HepG2 (cell line): ENCODE data around the gene PYGL. TPM values are rescaled to one million over a fixed set of nuclear protein-coding genes. Genes with fewer than 3 reads are reported as not detected.

Source experiments
- ATAC-seq: fragments of 200-7000 bp; cut with Tn5 transposase; 3 replicates; pipeline ENCODE4 v1.9.1; 2020; ENCODE audit warnings: mild to moderate bottlenecking, moderate library complexity
- BruUV-seq: library from RNA; stranded (reverse); fragments of 400-500 nt; replicated peaks from 2 replicates; lab custom pipeline; 2021; lab: Mats Ljungman, UMichigan
- CTCF ChIA-PET: fragments of 300-600 bp; formaldehyde crosslinking; extraction: SDS; loops from one replicate; lab custom pipeline; 2021; ENCODE audit warnings: low total read pairs, inconsistent platforms, low intra/inter-chr PET ratio; lab: Yijun Ruan, JAX
- POLR2A ChIA-PET: fragments of 350-600 bp; sonication (Branson Sonifier 250); formaldehyde crosslinking; loops from one replicate; lab custom pipeline; 2020; ENCODE audit warnings: antibody characterized with exemption, inconsistent platforms; lab: Yijun Ruan, JAX
- DNase-seq: peaks from one replicate; pipeline ENCODE4 v3.0.0-alpha.2; 2015; ENCODE audit warnings: low spot score
- FAIRE-seq: peaks from 3 replicates; lab custom pipeline; 2011; peaks lifted over from hg19 to GRCh38; lab: Jason Lieb, UNC
- H2AFZ ChIP-seq: one replicate; pipeline ENCODE4 v1.6.1; 2011; ENCODE audit warnings: low read length, inconsistent platforms
- H3K27ac ChIP-seq: fragments of 300-600 bp; 3 replicates; pipeline ENCODE4 v1.8.0; 2011; ENCODE audit warnings: mixed run types, mild to moderate bottlenecking, mixed read lengths, low read length, inconsistent platforms; ENCODE audit not compliant: insufficient read depth; ENCODE audit errors: extremely low read length
- H3K27me3 ChIP-seq, 2 experiments: fragments of 200-600 bp in 1 of 2; 2 replicates in 1 of 2; 3 replicates in 1 of 2; pipeline versions ENCODE4 v1.6.0 to v1.8.0; 2011; ENCODE audit warnings: low read length in 2 of 2, mild to moderate bottlenecking in 2 of 2, moderate library complexity in 2 of 2, inconsistent platforms in 1 of 2; ENCODE audit not compliant: insufficient read depth in 2 of 2, control insufficient read depth in 1 of 2
- H3K36me3 ChIP-seq, 2 experiments: fragments of 200-600 bp in 1 of 2; replicated peaks in 1 of 2; 2 replicates in 1 of 2; 3 replicates in 1 of 2; pipeline versions ENCODE4 v1.5.1 to v1.8.0; 2011; ENCODE audit warnings: low read length in 2 of 2, inconsistent platforms in 1 of 2; ENCODE audit not compliant: insufficient read depth in 2 of 2, control insufficient read depth in 1 of 2
- H3K4me1 ChIP-seq: 2 replicates; pipeline ENCODE4 v1.5.1; 2012; ENCODE audit warnings: low read length, inconsistent platforms; ENCODE audit not compliant: insufficient read depth
- H3K4me2 ChIP-seq: 2 replicates; pipeline ENCODE4 v1.6.0; 2011; ENCODE audit warnings: low read depth, low read length, inconsistent platforms
- H3K4me3 ChIP-seq, 3 experiments: fragments of 200-600 bp in 1 of 3; sonication (generic), shearing (Covaris generic) in 1 of 3; replicated peaks in 1 of 3; 2 replicates each; pipeline ENCODE4 v1.5.1; 2011 to 2016; ENCODE audit warnings: low read length in 3 of 3, inconsistent platforms in 2 of 3, low read depth in 2 of 3, mild to moderate bottlenecking in 2 of 3, control low read depth in 1 of 3, mixed read lengths in 1 of 3; ENCODE audit not compliant: insufficient read depth in 1 of 3
- H3K79me2 ChIP-seq: one replicate; pipeline ENCODE4 v1.6.1; 2011; ENCODE audit warnings: low read length, inconsistent platforms; ENCODE audit not compliant: insufficient read depth
- H3K9ac ChIP-seq: 2 replicates; pipeline ENCODE4 v1.6.0; 2011; ENCODE audit warnings: mild to moderate bottlenecking, low read depth, low read length, inconsistent platforms; ENCODE audit not compliant: insufficient read depth
- H3K9me3 ChIP-seq: 2 replicates; pipeline ENCODE4 v1.5.1; 2012; ENCODE audit warnings: mild to moderate bottlenecking, low read length
- H4K20me1 ChIP-seq: 2 replicates; pipeline ENCODE4 v1.6.0; 2011; ENCODE audit warnings: inconsistent platforms, mild to moderate bottlenecking, low read length, moderate library complexity; ENCODE audit not compliant: insufficient read depth
- AKAP8 ChIP-seq: sonication (generic); formaldehyde crosslinking; IDR thresholded peaks from 2 replicates; pipeline ENCODE4 v1.5.1; 2020; ENCODE audit warnings: mild to moderate bottlenecking, missing genetic modification reagents
- EED ChIP-seq: sonication (generic); formaldehyde crosslinking; IDR thresholded peaks from 2 replicates; pipeline ENCODE4 v1.5.0; 2020; ENCODE audit warnings: mild to moderate bottlenecking, missing genetic modification reagents
- MXD4 ChIP-seq: IDR thresholded peaks from 2 replicates; pipeline ENCODE4 v1.6.1; 2016; ENCODE audit warnings: mild to moderate bottlenecking, missing biosample characterization, missing genetic modification reagents
- MZF1 ChIP-seq: sonication (generic); formaldehyde crosslinking; IDR thresholded peaks from 2 replicates; pipeline ENCODE4 v1.8.1; 2023; ENCODE audit warnings: mild to moderate bottlenecking, missing genetic modification reagents, borderline replicate concordance
- RERE ChIP-seq: IDR thresholded peaks from 2 replicates; pipeline ENCODE4 v1.6.1; 2016; ENCODE audit warnings: low read depth, missing genetic modification reagents, missing compliant biosample characterization
- TBL1XR1 ChIP-seq: fragments of 150-350 bp; IDR thresholded peaks from 2 replicates; pipeline ENCODE4 v1.6.1; 2014; ENCODE audit warnings: borderline replicate concordance, low read length; ENCODE audit not compliant: partially characterized antibody
- ZFP82 ChIP-seq: sonication (generic); formaldehyde crosslinking; IDR thresholded peaks from 2 replicates; pipeline ENCODE4 v1.5.1; 2020; ENCODE audit warnings: mild to moderate bottlenecking, missing genetic modification reagents, borderline replicate concordance
- ZFP90 ChIP-seq: sonication (generic); formaldehyde crosslinking; IDR thresholded peaks from 2 replicates; pipeline ENCODE4 v1.8.0; 2022; ENCODE audit warnings: missing genetic modification reagents, mild to moderate bottlenecking, inconsistent platforms, borderline replicate concordance
- ZFX ChIP-seq: sonication (generic); formaldehyde crosslinking; IDR thresholded peaks from 2 replicates; pipeline ENCODE4 v1.4.0; 2020; ENCODE audit warnings: mild to moderate bottlenecking, low read depth, missing genetic modification reagents, moderate library complexity
- ZNF563 ChIP-seq: sonication (generic); formaldehyde crosslinking; IDR thresholded peaks from 2 replicates; pipeline ENCODE4 v1.8.0; 2022; ENCODE audit warnings: mild to moderate bottlenecking, moderate library complexity, missing genetic modification reagents
- ZNF569 ChIP-seq: sonication (generic); formaldehyde crosslinking; IDR thresholded peaks from 2 replicates; pipeline ENCODE4 v1.5.0; 2020; ENCODE audit warnings: mild to moderate bottlenecking, missing genetic modification reagents, moderate library complexity, borderline replicate concordance
- ZNF660 ChIP-seq: sonication (generic); formaldehyde crosslinking; IDR thresholded peaks from 2 replicates; pipeline ENCODE4 v1.5.1; 2020; ENCODE audit warnings: mild to moderate bottlenecking, low read depth, missing genetic modification reagents, borderline replicate concordance
- WGBS: methylation state at CpG from one replicate; pipeline ENCODE4 v1.1.6; 2017; ENCODE audit warnings: low lambda C conversion rate; 5-methylcytosine and 5-hydroxymethylcytosine counted together
- in situ Hi-C: cut with HindIII; loops from 2 replicates; pipeline ENCODE4 v1.10.0; 2017; ENCODE audit warnings: low pct_unique_long_range_greater_than_20kb; ENCODE audit not compliant: extremely low pct_ligation_motif_present
- intact Hi-C: fragments of 100-400 bp; cut with micrococcal nuclease; formaldehyde crosslinking; loops from one replicate; pipeline ENCODE4 v1.10.0; 2022; ENCODE audit not compliant: unreplicated experiment
- polyA plus RNA-seq, 8 experiments: library from polyadenylated mRNA; depleted of rRNA in 3 of 8; stranded (reverse) in 7 of 8; unstranded in 1 of 8; fragments of >200 nt; fragmentation: Illumina TruSeq in 4 of 8; extraction: Trizol in 4 of 8; gene quantifications; 2 replicates each; pipeline versions ENCODE4 v1.2.1 to v1.2.3, GENCODE V29; 2011 to 2016; ENCODE audit warnings: low read depth in 4 of 8, missing spikeins in 1 of 8, mixed read lengths in 1 of 8; ENCODE audit not compliant: insufficient read depth in 1 of 8
- total RNA-seq, 5 experiments: library from RNA; depleted of rRNA; stranded (reverse); fragments of >200 nt; fragmentation: Illumina TruSeq; extraction: Trizol; gene quantifications; 2 replicates each; pipeline ENCODE4 v1.2.3, GENCODE V29; 2016; ENCODE audit warnings: low read depth in 1 of 5

Gene PYGL
- total and polyA plus RNA-seq, 2 of the 13 experiments (the other 11 are each of a cell fraction or from before 2014, with no cell fraction given): 98.4 to 110 TPM

GRCh38 chr14:50932156-50932555 is 12.1 kb downstream of the PYGL start:
- in situ Hi-C loops (no loop called here), intact Hi-C loops (no loop called here)
- ChIA-PET CTCF (no interaction called here), POLR2A (no interaction called here)
- Histone ChIP-seq H3K27me3 (no peaks in the 10 kb centered on the region), H3K4me3 (no peak overlapping the region), H3K9ac (no peak overlapping the region), H3K4me1 (peaks cover 34% of the 10 kb centered on the region), H4K20me1 (peaks cover 7% of the 10 kb centered on the region; the same call in 1 of the 2 replicates), H3K4me2 (no peak overlapping the region), H3K36me3 (peaks cover 20 to 58% of the 10 kb centered on the region in 2 experiments), H3K9me3 (no peaks in the 10 kb centered on the region), H3K79me2 (no peaks in the 10 kb centered on the region), H2AFZ (no peak overlapping the region), H3K27ac (no peak overlapping the region)
- FAIRE-seq (no peak), ATAC-seq (no peak), DNase-seq (no peak)
- no peak for TF ChIP-seq MXD4 (CRISPR knock-in tag)
- TF ChIP-seq ZNF660: no peak
- TF ChIP-seq MZF1 (CRISPR knock-in tag): no peak
- TF ChIP-seq ZNF569 (CRISPR knock-in tag): no peak
- no peak for TF ChIP-seq EED (CRISPR knock-in tag)
- no peak for TF ChIP-seq ZFP82 (CRISPR knock-in tag)
- TF ChIP-seq TBL1XR1: no peak
- TF ChIP-seq AKAP8: no peak
- no peak for TF ChIP-seq ZNF563 (CRISPR knock-in tag)
- no peak for TF ChIP-seq ZFX (CRISPR knock-in tag)
- TF ChIP-seq ZFP90 (CRISPR knock-in tag): no peak
- no peak for TF ChIP-seq RERE (CRISPR knock-in tag)
- no TSS peak for BruUV-seq
- 100% methylated on average over 1 of the region's 1 CpG for WGBS
